Measurements from ENCODE around the gene GCAT.

GCAT gene

GRCh38 chr22:37846433-37846832, 38.7 kb downstream of the GCAT start:
- DNase-seq, result no peak

DNA sequence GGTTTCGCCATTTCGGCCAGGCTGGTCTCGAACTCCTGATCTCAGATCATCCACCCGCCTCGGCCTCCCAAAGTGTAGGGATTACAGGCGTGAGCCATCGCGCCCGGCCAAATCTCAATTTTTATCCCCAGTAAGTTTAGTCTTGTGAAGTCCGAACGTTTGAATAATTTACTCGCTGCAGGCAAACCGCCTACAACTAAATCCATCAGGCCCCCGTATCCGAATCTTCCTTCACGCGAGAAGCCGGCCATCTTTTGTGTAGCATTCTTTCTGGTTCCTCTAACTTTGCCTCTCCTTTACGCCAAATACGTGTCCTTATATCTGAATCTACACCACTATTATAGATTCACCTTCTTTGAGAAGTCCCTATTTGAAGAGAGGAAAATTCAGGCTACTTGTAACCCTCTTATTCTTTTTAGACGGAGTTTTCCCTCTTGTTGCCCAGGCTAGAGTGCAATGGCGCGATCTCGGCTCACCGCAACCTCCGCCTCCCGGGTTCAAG, 40.9 kb downstream of the GCAT start:
- no peak for DNase-seq

DNA sequence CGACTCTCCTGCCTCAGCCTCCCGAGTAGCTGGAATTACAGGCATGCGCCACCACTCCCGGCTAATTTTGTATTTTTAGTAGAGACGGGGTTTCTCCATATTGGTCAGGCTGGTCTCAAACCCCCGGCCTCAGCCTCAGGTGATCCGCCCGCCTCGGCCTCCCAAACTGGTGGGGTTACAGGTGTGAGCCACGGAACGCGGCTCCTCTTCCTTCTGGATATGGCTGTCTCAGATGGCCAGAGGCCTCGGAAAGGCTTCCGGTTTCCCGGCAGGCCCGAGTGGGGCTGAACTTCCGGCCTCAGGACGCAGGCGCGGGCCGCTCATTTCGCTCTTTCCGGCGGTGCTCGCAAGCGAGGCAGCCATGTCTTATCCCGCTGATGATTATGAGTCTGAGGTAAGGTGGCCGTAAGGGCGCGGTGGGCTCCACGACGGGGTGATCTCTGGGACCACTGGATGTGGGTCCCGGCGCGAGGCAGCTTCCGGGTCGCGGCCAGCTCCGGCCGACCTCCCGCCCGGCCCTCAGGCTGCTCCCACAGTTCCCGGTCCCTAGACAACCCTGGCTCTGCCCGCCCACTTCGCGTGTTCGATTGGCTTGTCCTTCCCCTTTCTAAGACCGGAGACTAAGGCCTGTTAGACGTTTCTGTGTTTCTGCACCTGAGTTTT, 41.5 kb downstream of the GCAT start, which contains the start of gene EIF3L:
TSS of gene EIF3L (plus strand) at position 331 of the 663 bp plus-strand sequence. CDS start at position 362, 31 bp downstream.
- peak; percentile 96 for DNase-seq

DNA sequence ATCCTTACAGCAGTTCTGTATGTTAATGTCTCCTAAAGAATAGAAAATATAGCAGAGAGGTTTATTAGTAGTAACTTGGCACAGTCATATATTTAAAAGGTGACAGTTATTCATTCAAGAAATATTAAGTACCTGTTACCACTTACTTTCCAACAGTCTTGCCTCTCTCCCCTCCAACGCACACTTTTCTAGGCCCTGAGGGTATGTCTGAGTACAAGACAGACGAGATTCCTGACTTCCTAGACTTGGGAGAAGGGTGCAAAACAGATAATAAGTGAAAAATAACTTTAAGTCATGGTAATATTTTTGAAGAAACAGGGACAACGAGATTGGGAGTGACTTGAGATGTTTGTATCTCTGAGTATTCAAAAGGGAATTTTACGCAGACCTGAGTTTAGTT, 43.1 kb downstream of the GCAT start:
- DNase-seq, result no peak

DNA sequence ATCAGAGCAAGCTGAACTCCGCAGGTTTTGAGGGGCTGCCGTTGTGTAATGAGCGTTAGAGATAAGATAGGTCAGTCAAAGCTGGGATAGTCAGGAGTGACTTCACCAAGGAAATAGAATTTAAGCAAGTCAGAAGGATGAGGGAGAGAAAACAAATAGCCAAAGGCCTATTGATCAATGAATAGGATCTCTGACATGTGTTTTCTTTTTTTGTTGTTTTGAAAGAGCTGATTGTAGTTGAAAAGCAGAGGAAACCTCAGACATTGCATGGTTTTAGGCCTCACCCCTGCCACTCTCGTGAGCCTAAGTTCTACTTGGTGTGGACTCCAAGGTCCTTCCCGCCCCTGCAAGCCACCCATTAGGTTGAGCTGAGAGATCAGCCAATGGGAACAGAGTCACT, 44.7 kb downstream of the GCAT start:
- DNase-seq, result no peak

DNA sequence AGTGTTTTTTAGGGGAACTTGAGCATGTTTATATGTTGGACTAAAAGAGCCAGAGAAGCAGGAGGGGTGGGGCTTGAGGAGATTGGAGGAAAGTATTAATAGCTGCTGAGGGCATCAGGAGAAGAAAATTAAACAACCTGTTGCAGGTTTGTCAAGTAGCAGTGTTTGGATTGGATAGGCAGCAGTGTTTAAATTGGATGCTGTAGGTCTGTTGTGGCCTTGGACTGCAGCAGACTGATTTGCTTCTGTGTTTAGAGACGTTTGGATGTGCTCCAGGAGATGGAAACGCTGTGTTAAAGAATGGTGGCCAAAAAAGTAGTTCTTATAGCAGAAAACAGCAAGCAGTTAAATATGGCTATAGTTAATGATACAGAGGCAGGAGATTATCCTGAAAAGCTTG, 47.2 kb downstream of the GCAT start:
- DNase-seq, result no peak

- no peak for DNase-seq
Measured at GRCh38 chr22:37855462-37855861, 47.7 kb downstream of the GCAT start.

DNA sequence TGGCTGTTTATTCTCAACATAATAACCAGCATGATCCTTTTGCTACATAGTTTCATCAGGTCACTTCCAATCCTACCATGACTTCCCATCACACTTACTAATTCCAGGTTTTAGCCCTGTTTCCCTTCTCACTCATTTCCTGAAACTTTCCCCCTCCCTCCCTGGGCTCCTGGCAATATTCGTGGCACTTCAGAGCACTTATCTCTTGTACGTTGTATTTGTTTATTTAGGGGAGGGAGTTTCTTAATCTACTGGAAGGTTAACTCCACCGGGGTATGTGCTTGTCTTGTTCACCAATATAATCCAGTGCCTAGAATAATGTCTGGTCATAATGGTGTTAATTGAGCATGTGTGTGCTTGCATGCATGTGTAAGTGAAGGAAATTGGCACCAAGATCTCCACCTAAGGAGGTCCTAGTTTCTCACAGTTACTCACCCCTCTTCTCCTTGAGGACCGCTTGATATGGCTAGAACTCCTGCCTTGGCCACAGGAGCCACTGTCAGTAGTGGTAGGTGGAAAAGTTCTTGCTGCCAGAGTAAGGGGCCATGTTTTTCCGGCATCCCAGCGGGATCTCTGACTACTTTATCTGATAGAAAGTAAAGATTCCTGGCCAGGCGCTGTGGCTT, 53.2 kb downstream of the GCAT start:
- DNase-seq, result no peak

- DNase-seq, result no peak
Measured at GRCh38 chr22:37862570-37863325, 55.0 kb downstream of the GCAT start.

- no peak for DNase-seq
Measured at GRCh38 chr22:37865510-37865909, 57.8 kb downstream of the GCAT start.
